ENCODE measurements around the gene CNNM4.

The CNNM4 gene

DNA sequence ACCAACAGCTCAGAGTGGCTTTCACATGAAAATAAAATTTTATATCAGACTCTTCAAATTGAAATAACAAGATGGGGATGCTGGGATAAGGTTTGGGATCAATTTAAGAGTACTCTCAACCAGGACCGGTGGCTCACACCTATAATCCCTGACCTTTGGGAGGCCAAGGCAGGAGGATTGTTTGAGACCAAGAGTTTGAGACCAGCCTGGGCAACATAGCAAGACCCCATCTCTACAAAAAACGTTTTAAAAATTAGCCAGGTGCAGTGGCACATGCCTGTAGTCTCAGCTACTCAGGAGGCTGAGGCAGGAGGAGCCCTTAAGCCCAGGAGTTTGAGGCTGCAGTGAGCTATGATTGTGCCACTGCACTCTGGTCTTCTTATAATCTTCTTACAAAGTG lies 23.5 kb upstream of the CNNM4 start:
- no peak overlapping the region for H3K4me3 ChIP-seq (ENCODE audit: low read depth, low read length)
- 0 out of 2 replicates have a peak, but pooled peaks cover 2% of the 10 kb centered on the region for H3K4me1 ChIP-seq (ENCODE audit: control insufficient read depth, insufficient read depth, low read length)
- no peaks in the 10 kb centered on the region for H3K9me3 ChIP-seq (ENCODE audit: control insufficient read depth, insufficient read depth, low read depth, low read length)
- peaks cover 30 to 57% of the 10 kb centered on the region in 2 experiments for H3K36me3 ChIP-seq (ENCODE audit: control insufficient read depth in 2 of 2, insufficient read depth in 1 of 2, low read length in 2 of 2)
- H3K27ac ChIP-seq (ENCODE audit: extremely low read depth, low read depth, low read length): no peak overlapping the region
- ChIA-PET CTCF (no interaction called here), POLR2A (interaction anchor here (0.6 to 1.0 kb wide), 3 partner anchors 26 to 100 kb away, joined by 3 to 4 read pairs (median 3); partner anchors contain the start of gene KANSL3)
- TF ChIP-seq, protein P1, sequence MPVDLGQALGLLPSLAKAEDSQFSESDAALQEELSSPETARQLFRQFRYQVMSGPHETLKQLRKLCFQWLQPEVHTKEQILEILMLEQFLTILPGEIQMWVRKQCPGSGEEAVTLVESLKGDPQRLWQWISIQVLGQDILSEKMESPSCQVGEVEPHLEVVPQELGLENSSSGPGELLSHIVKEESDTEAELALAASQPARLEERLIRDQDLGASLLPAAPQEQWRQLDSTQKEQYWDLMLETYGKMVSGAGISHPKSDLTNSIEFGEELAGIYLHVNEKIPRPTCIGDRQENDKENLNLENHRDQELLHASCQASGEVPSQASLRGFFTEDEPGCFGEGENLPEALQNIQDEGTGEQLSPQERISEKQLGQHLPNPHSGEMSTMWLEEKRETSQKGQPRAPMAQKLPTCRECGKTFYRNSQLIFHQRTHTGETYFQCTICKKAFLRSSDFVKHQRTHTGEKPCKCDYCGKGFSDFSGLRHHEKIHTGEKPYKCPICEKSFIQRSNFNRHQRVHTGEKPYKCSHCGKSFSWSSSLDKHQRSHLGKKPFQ (tag by site-specific recombination; IDR thresholded peaks at IDR 0.05): no peak
- peak; percentile 72; the same call in 1 of the 2 replicates for TF ChIP-seq ZNF121 (tag by site-specific recombination; IDR thresholded peaks at IDR 0.05)

DNA sequence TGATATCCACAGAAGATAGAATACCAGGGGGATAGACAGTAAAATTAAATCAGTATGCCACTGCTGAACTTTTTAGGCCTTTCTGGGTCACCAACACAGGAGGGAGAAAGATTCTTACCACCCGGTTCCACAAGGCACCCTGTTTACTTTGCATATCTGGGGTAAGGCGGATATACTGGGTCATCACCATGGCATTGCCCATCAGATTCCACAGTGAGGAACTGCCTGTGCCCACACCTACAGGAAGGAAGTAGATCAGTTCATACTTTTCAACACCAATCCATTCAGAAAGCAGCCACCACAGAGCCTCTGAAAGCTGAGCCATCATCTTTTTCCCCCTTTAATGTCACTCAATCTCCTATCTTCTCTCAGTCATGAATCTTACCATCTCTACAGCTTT lies 22.9 kb upstream of the CNNM4 start:
- CTCF ChIA-PET: interaction anchor here (0.8 to 1.2 kb wide), 2 partner anchors 24 to 63 kb away, joined by 3 read pairs; no protein-coding TSS in a partner anchor
- H3K9me3 ChIP-seq (ENCODE audit: control insufficient read depth, insufficient read depth, low read depth, low read length): no peaks in the 10 kb centered on the region
- H3K4me1 ChIP-seq (ENCODE audit: control insufficient read depth, insufficient read depth, low read length): 0 out of 2 replicates have a peak, but pooled peaks cover 2% of the 10 kb centered on the region
- no peak for TF ChIP-seq ZNF423 (tag by site-specific recombination; IDR thresholded peaks at IDR 0.05)
- no peak for TF ChIP-seq ZNF560 (tag by site-specific recombination; IDR thresholded peaks at IDR 0.05; ENCODE audit: borderline replicate concordance)
- TF ChIP-seq, protein P2, sequence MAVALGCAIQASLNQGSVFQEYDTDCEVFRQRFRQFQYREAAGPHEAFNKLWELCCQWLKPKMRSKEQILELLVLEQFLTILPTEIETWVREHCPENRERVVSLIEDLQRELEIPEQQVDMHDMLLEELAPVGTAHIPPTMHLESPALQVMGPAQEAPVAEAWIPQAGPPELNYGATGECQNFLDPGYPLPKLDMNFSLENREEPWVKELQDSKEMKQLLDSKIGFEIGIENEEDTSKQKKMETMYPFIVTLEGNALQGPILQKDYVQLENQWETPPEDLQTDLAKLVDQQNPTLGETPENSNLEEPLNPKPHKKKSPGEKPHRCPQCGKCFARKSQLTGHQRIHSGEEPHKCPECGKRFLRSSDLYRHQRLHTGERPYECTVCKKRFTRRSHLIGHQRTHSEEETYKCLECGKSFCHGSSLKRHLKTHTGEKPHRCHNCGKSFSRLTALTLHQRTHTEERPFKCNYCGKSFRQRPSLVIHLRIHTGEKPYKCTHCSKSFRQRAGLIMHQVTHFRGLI (tag by site-specific recombination; IDR thresholded peaks at IDR 0.05): no peak
- TF ChIP-seq GLI2 (tag by site-specific recombination; IDR thresholded peaks at IDR 0.05; ENCODE audit: borderline replicate concordance, low read depth): no peak
- TF ChIP-seq, protein P3, sequence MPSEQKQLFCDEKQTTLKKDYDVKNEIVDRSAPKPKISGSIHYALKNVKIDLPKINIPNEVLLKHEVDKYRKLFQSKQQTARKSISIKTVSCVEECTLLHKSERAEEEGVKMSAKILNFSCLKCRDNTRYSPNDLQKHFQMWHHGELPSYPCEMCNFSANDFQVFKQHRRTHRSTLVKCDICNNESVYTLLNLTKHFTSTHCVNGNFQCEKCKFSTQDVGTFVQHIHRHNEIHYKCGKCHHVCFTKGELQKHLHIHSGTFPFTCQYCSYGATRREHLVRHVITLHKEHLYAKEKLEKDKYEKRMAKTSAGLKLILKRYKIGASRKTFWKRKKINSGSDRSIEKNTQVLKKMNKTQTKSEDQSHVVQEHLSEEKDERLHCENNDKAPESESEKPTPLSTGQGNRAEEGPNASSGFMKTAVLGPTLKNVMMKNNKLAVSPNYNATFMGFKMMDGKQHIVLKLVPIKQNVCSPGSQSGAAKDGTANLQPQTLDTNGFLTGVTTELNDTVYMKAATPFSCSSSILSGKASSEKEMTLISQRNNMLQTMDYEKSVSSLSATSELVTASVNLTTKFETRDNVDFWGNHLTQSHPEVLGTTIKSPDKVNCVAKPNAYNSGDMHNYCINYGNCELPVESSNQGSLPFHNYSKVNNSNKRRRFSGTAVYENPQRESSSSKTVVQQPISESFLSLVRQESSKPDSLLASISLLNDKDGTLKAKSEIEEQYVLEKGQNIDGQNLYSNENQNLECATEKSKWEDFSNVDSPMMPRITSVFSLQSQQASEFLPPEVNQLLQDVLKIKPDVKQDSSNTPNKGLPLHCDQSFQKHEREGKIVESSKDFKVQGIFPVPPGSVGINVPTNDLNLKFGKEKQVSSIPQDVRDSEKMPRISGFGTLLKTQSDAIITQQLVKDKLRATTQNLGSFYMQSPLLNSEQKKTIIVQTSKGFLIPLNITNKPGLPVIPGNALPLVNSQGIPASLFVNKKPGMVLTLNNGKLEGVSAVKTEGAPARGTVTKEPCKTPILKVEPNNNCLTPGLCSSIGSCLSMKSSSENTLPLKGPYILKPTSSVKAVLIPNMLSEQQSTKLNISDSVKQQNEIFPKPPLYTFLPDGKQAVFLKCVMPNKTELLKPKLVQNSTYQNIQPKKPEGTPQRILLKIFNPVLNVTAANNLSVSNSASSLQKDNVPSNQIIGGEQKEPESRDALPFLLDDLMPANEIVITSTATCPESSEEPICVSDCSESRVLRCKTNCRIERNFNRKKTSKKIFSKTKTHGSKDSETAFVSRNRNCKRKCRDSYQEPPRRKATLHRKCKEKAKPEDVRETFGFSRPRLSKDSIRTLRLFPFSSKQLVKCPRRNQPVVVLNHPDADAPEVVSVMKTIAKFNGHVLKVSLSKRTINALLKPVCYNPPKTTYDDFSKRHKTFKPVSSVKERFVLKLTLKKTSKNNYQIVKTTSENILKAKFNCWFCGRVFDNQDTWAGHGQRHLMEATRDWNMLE (tag by site-specific recombination; conservative IDR thresholded peaks at IDR 0.05; ENCODE audit: low read depth): no peak
- TF ChIP-seq, protein P4, sequence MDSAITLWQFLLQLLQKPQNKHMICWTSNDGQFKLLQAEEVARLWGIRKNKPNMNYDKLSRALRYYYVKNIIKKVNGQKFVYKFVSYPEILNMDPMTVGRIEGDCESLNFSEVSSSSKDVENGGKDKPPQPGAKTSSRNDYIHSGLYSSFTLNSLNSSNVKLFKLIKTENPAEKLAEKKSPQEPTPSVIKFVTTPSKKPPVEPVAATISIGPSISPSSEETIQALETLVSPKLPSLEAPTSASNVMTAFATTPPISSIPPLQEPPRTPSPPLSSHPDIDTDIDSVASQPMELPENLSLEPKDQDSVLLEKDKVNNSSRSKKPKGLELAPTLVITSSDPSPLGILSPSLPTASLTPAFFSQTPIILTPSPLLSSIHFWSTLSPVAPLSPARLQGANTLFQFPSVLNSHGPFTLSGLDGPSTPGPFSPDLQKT (IDR thresholded peaks at IDR 0.05; ENCODE audit: borderline replicate concordance, low read depth, low read length): no peak
- TF ChIP-seq ZNF16 (tag by site-specific recombination; IDR thresholded peaks at IDR 0.05; ENCODE audit: low read depth): no peak
- no peak for TF ChIP-seq ZNF19 (tag by site-specific recombination; IDR thresholded peaks at IDR 0.05; ENCODE audit: low read depth)
- TF ChIP-seq, protein P5, sequence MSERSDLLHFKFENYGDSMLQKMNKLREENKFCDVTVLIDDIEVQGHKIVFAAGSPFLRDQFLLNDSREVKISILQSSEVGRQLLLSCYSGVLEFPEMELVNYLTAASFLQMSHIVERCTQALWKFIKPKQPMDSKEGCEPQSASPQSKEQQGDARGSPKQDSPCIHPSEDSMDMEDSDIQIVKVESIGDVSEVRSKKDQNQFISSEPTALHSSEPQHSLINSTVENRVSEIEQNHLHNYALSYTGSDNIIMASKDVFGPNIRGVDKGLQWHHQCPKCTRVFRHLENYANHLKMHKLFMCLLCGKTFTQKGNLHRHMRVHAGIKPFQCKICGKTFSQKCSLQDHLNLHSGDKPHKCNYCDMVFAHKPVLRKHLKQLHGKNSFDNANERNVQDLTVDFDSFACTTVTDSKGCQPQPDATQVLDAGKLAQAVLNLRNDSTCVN (tag by site-specific recombination; optimal IDR thresholded peaks at IDR 0.05): no peak
- H3K27ac ChIP-seq (ENCODE audit: extremely low read depth, low read depth, low read length): no peak overlapping the region
- H3K4me3 ChIP-seq (ENCODE audit: low read depth, low read length): no peak overlapping the region
- POLR2A ChIA-PET: no interaction called here
- H3K36me3 ChIP-seq (ENCODE audit: control insufficient read depth in 2 of 2, insufficient read depth in 1 of 2, low read length in 2 of 2): peaks cover 24 to 53% of the 10 kb centered on the region in 2 experiments
